ENCODE data around the gene SEMA5B.

Gene SEMA5B

DNA sequence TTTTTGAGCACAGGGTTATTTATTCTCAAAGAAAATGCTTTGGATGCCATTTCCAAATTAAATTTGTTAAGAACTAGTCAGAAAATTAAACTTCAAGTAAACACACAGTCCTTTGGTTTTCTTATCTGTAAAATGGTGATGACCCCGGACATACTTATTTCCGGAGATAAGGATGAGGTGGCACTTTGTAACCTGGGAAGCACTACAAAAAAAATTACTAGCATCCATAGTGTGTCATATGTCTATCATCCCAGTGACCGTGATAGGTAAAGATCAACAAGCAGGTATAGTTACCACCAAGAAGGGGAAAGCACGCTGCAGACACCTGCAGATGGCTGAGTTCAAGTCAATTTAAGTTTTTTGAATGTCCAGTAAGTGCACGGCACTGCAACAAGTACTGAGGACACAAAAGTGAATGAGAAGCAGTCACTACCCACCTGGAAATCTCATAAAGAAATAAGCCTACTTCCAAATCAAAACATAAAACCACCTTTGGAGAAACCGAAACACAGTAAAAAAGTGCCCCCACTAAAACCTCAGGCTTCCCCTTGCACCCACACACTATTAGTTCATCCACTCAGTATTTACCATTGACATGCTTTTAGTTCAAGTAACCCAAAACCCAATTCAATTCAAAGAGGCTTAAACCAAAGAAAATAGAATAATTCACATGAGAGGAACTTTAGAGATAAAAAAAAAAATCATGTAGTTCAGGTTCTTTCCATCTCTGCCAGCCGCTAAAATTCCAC is 24.6 kb downstream of the SEMA5B start:
- Histone ChIP-seq H3K36me3 (ENCODE audit: insufficient read depth, low read length) (no peaks in the 10 kb centered on the region), H3K4me1 (ENCODE audit: control insufficient read depth, insufficient read depth, low read length) (no peaks in the 10 kb centered on the region), H3K9me3 (replicated peaks; ENCODE audit: low read length) (no peaks in the 10 kb centered on the region), H3K4me3 (ENCODE audit: low read length) (no peak overlapping the region), H3K27me3 (ENCODE audit: control insufficient read depth, insufficient read depth, low read length) (peaks cover 71% of the 10 kb centered on the region), H3K9ac (ENCODE audit: low read depth, low read length) (no peak overlapping the region), H3K4me2 (ENCODE audit: low read length) (no peak overlapping the region)

DNA sequence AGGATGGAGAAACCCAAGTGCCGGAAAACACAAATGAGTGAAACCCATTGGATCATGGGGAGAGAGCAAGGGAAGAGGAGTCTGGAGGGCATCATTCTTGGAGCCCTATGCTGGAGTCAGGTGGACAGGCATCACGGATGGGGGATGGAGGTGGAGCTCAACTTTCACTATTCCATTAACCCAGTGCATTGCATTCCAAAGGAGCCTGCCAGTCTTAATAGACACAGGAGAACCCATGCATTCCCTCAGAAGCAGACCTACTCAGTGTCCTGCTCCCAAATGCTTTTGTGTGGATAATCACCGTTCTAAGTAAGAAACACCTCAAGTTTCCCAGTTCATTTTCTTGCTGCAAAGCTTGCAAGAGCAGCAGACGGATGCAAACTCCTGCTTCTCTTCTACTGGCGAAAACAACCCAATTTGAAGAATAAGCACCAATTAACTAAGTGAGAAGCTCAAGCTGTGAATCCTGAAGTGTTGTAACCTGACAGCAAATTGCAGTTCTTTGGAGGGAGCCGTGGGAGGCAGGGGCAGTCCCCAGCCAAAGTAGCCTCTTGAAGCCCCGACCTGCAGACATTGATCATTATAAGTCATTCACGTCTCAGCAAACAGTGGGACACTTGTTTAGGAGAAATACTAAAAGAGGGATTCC is 25.3 kb downstream of the SEMA5B start:
- H3K4me3 ChIP-seq (ENCODE audit: low read length), result no peak overlapping the region
- peaks cover 72% of the 10 kb centered on the region for H3K27me3 ChIP-seq (ENCODE audit: control insufficient read depth, insufficient read depth, low read length)

DNA sequence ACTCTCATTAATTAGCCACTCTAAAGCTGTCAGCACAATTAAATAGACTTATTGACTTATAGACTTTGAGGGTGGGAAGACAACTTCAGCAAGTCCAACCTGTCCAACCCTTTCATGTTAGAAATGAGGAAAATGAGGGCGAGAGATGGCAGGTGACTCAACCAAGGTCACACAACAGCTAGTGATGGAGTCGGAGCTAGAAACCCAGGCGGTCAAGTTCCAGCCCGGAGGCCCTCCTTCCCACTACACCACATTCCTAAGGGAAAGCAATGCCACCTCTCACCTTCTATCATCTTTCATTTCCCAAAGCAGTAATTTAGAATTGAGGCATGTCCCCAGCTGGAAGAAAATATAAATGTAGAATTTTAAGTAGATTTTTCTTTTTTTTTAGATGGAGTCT is 28.7 kb downstream of the SEMA5B start:
- H3K36me3 ChIP-seq (ENCODE audit: insufficient read depth, low read length), result no peaks in the 10 kb centered on the region
- no peak overlapping the region for H3K4me2 ChIP-seq (ENCODE audit: low read length)
- no peaks in the 10 kb centered on the region for H3K4me1 ChIP-seq (ENCODE audit: control insufficient read depth, insufficient read depth, low read length)
- peaks cover 80% of the 10 kb centered on the region for H3K27me3 ChIP-seq (ENCODE audit: control insufficient read depth, insufficient read depth, low read length)
- no peaks in the 10 kb centered on the region for H3K9me3 ChIP-seq (replicated peaks; ENCODE audit: low read length)
- no peak overlapping the region for H3K4me3 ChIP-seq (ENCODE audit: low read length)
- no peak overlapping the region for H3K9ac ChIP-seq (ENCODE audit: low read depth, low read length)

More for the DNA sequence above, 25.3 kb downstream of the SEMA5B start:
- no peak overlapping the region for H3K4me2 ChIP-seq (ENCODE audit: low read length)
- no peak overlapping the region for H3K9ac ChIP-seq (ENCODE audit: low read depth, low read length)
- no peaks in the 10 kb centered on the region for H3K36me3 ChIP-seq (ENCODE audit: insufficient read depth, low read length)
- H3K9me3 ChIP-seq (replicated peaks; ENCODE audit: low read length), result no peaks in the 10 kb centered on the region
- no peaks in the 10 kb centered on the region for H3K4me1 ChIP-seq (ENCODE audit: control insufficient read depth, insufficient read depth, low read length)

DNA sequence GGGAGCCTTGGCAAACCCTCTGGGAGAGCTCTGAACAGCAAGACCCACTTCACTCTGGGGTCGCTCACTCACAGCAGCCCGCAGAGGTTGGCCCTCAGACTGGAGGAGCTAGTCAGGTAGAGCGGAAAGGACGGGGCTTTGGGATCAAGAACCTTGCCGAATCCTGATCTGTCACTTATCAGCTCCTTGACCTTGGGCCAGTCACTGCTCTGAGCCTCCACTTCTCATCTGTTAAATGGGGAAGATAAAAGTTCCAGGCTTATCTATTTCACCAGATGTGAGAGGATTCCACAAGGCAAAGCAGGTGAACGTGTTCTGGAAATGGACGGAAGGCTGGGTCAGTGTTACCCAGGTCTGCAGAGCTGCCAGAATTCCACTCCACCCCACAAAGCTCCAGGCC is 29.4 kb downstream of the SEMA5B start:
- no peaks in the 10 kb centered on the region for H3K36me3 ChIP-seq (ENCODE audit: insufficient read depth, low read length)
- H3K27me3 ChIP-seq (ENCODE audit: control insufficient read depth, insufficient read depth, low read length), result peaks cover 85% of the 10 kb centered on the region
- H3K4me2 ChIP-seq (ENCODE audit: low read length), result no peak overlapping the region
- no peaks in the 10 kb centered on the region for H3K4me1 ChIP-seq (ENCODE audit: control insufficient read depth, insufficient read depth, low read length)
- H3K9ac ChIP-seq (ENCODE audit: low read depth, low read length), result no peak overlapping the region
- no peak overlapping the region for H3K4me3 ChIP-seq (ENCODE audit: low read length)
- H3K9me3 ChIP-seq (replicated peaks; ENCODE audit: low read length), result no peaks in the 10 kb centered on the region

DNA sequence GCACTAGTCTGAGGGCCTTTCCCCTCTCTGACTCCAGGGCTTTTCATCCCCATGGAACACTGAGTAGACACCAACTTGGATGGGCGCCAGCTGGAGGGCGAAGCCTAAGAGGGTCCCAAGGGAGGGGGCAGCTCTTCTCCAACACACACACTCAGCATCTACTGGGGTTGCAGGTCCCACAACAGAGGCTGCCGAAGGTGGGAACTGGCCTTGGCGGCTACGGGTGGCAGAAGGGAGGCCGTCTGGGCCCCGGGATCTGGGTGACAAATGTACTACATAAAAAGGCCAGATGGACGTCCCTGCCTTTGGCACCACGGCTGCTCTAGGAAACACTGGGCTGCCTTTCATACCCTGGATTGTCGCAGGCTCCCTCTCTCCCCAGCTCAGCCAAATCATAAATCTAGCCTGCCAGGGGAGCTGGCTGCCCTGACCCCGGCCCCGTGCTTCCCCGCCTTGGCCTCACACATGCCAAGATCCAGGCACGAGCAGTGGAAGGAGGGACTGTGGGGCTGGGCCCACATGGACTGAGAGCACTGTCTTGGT is 31.5 kb downstream of the SEMA5B start:
- H3K27me3 ChIP-seq (ENCODE audit: control insufficient read depth, insufficient read depth, low read length), result peaks cover 87% of the 10 kb centered on the region
- no peaks in the 10 kb centered on the region for H3K4me1 ChIP-seq (ENCODE audit: control insufficient read depth, insufficient read depth, low read length)
- H3K9me3 ChIP-seq (replicated peaks; ENCODE audit: low read length), result no peaks in the 10 kb centered on the region
- H3K36me3 ChIP-seq (ENCODE audit: insufficient read depth, low read length), result no peaks in the 10 kb centered on the region
- H3K9ac ChIP-seq (ENCODE audit: low read depth, low read length), result no peak overlapping the region
- no peak overlapping the region for H3K4me2 ChIP-seq (ENCODE audit: low read length)
- no peak overlapping the region for H3K4me3 ChIP-seq (ENCODE audit: low read length)

DNA sequence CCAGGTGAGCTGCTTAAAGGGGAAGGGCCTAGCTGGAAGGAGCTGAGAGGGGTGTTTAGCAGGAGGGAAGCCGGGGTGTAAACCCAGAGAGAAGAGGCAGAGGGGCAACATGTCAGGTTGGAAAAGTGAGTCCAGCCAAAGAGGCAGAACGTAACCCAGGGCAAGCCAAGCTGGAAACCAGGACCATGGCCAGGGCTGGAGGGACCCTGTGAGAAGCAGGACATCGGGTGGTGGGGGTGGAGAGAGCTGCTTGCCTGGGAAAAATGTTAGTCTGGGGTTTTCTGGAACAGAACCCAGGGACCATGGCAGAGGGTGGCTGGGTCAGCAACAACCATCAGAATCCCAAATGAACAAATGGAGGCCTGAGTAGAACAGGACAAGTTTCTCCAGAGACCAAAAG is 32.6 kb downstream of the SEMA5B start:
- Histone ChIP-seq H3K4me3 (ENCODE audit: low read length) (no peak overlapping the region), H3K27me3 (ENCODE audit: control insufficient read depth, insufficient read depth, low read length) (peaks cover 89% of the 10 kb centered on the region), H3K4me1 (ENCODE audit: control insufficient read depth, insufficient read depth, low read length) (no peaks in the 10 kb centered on the region), H3K4me2 (ENCODE audit: low read length) (no peak overlapping the region), H3K9me3 (replicated peaks; ENCODE audit: low read length) (no peaks in the 10 kb centered on the region), H3K36me3 (ENCODE audit: insufficient read depth, low read length) (no peaks in the 10 kb centered on the region), H3K9ac (ENCODE audit: low read depth, low read length) (no peak overlapping the region)

DNA sequence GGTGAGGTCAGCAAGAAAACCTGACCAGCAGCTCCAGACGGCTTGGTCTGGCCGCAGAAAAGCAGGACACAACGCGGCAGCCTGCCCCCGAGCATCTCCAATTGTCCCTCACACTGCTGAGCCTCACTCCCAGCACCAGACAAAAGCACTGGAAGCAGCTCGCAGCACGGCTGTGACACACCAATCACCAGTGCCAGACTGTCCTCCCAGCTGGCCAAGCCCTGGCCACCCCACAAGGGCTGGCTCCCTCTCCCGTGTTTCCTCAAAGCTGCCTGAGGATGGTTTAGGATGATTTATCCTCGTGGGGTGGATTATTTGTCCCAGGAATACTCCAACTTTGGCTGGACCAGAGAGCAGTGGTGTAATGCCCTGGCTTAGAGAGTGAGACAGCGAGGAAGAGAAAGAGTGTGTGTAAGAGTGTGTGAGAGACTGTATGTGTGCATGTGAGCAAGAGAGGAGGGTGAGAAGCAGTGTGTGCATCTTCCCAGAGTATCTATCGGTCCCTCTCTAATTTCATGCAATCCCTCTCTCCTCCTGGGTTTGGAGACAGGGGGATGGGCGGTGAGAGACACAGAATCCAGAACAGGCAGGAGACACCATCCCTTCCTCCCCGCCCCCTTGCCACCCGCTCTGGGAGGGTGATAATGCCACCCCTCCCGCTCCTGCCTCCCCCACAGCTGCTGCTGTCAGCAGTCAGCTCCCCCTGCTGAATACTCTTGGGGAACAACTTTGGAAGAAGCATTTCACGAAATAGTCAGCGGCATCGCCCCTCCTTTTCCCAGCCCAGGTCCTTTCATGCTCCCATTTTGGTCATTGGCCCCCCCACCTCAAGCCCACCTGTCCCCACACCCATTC is 34.2 kb downstream of the SEMA5B start:
- H3K4me1 ChIP-seq (ENCODE audit: control insufficient read depth, insufficient read depth, low read length), result no peaks in the 10 kb centered on the region
- H3K9ac ChIP-seq (ENCODE audit: low read depth, low read length), result no peak overlapping the region
- H3K27me3 ChIP-seq (ENCODE audit: control insufficient read depth, insufficient read depth, low read length), result peaks cover 99% of the 10 kb centered on the region
- no peak overlapping the region for H3K4me3 ChIP-seq (ENCODE audit: low read length)
- no peak overlapping the region for H3K4me2 ChIP-seq (ENCODE audit: low read length)
- no peaks in the 10 kb centered on the region for H3K36me3 ChIP-seq (ENCODE audit: insufficient read depth, low read length)
- no peaks in the 10 kb centered on the region for H3K9me3 ChIP-seq (replicated peaks; ENCODE audit: low read length)

DNA sequence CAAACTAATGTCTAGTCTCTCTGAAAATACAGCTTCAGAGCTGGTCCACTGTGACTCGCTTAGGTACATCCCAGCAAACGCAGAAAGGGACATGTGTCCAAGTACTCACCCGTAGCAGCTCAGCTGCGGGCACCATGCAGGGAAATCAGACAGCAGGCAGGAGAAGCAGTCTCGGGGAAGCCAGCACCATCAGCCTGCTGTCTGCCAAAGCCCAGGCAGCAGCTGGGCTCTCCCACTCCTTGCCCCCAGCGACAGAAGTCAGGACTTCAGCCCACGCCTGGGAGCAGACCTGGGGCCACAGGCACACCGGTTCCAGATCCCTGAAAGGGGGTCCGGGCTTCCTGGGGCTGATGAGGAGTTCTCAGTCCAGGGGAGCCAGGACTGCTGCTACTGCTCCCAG is 34.9 kb downstream of the SEMA5B start:
- Histone ChIP-seq H3K4me2 (ENCODE audit: low read length) (no peak overlapping the region), H3K36me3 (ENCODE audit: insufficient read depth, low read length) (no peaks in the 10 kb centered on the region), H3K9ac (ENCODE audit: low read depth, low read length) (no peak overlapping the region), H3K4me1 (ENCODE audit: control insufficient read depth, insufficient read depth, low read length) (no peaks in the 10 kb centered on the region), H3K9me3 (replicated peaks; ENCODE audit: low read length) (no peaks in the 10 kb centered on the region), H3K4me3 (ENCODE audit: low read length) (no peak overlapping the region), H3K27me3 (ENCODE audit: control insufficient read depth, insufficient read depth, low read length) (peaks cover 100% of the 10 kb centered on the region)

DNA sequence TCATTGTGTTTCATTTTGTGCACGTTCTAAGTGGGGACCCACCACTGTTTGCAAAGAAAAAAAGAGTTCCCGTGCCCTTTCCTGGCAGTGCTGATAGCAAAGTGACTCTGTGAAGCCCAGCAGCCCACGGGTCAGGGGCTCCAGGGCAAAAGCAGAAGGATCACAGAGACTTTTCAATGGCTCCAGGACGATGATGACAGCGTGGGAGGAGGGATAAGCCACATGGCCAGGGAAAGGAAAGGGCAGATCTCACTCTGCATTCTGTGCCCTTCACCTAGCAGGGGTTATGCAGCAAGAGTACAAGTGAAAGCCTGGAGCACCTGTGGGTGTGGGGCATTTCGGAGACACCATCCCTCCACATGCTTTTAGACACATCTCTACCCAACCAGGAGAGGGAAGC is 35.4 kb downstream of the SEMA5B start:
- H3K27me3 ChIP-seq (ENCODE audit: control insufficient read depth, insufficient read depth, low read length), result peaks cover 100% of the 10 kb centered on the region
- no peaks in the 10 kb centered on the region for H3K4me1 ChIP-seq (ENCODE audit: control insufficient read depth, insufficient read depth, low read length)
- no peaks in the 10 kb centered on the region for H3K9me3 ChIP-seq (replicated peaks; ENCODE audit: low read length)
- H3K4me3 ChIP-seq (ENCODE audit: low read length), result no peak overlapping the region
- no peak overlapping the region for H3K4me2 ChIP-seq (ENCODE audit: low read length)
- no peak overlapping the region for H3K9ac ChIP-seq (ENCODE audit: low read depth, low read length)
- H3K36me3 ChIP-seq (ENCODE audit: insufficient read depth, low read length), result no peaks in the 10 kb centered on the region

DNA sequence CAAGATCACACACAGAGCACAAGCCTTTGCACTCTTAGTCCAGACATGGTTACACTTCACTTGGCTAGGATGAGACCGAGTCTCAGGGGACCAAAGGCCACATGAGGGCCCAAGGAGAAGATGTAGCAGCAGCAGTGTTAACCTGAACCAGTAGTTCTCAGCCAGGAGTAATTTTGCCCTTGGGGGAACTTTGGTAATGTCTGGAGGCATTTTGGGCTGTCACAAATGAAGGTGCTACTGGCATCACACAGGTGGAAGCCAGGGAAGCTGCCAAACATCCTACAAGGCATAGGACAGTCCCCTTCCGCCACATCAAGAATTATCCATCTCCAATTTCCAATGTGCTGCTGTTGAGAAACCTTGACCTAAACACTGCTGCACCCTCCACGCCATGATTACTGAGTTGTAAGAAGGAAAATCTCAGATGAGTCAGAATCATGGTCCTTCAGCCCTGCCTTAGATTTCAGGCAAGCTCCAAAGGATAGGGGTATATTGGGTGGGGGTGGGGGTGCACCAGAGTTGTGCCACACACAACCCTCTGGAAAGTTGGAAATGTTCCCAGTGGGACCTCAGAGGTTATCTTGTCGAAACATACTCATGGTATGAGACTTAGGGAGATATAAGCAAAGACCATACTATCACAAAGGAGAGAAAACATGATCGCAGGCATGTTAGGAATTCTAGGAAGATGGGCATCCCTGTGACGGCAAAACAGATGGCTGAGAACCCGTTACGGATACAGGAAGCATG is 36.2 kb downstream of the SEMA5B start:
- no peaks in the 10 kb centered on the region for H3K36me3 ChIP-seq (ENCODE audit: insufficient read depth, low read length)
- H3K9me3 ChIP-seq (replicated peaks; ENCODE audit: low read length), result no peaks in the 10 kb centered on the region
- H3K9ac ChIP-seq (ENCODE audit: low read depth, low read length), result no peak overlapping the region
- no peak overlapping the region for H3K4me2 ChIP-seq (ENCODE audit: low read length)
- peaks cover 100% of the 10 kb centered on the region for H3K27me3 ChIP-seq (ENCODE audit: control insufficient read depth, insufficient read depth, low read length)
- no peaks in the 10 kb centered on the region for H3K4me1 ChIP-seq (ENCODE audit: control insufficient read depth, insufficient read depth, low read length)
- no peak overlapping the region for H3K4me3 ChIP-seq (ENCODE audit: low read length)
